ENCODE data around the gene TTF1. TPM values are rescaled to one million over a fixed set of nuclear protein-coding genes. Genes with fewer than 3 reads are reported as not detected.

TTF1 gene
- total RNA-seq, 1 donor from 2014 or later, result 12.3 TPM

DNA sequence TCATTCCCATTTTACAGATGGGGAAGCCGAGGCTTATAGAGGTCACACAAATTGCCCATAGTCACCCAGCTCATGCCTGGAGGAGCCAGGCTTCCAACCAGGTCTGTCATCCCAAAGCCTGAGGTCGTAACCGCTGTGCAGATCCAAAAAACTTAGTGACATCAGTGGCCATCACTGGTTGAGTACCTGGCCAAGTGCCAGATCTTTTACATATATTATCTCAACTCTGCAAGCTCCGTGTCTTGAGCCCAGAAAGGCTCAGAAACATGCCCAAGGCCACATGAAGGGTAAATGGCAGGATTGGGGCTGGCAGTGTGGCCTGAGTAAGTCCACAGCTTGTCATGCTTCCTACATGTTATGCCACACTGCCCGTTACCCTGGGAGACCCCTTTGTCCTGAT is 16.9 kb upstream of the TTF1 start:
- no peak overlapping the region for H3K4me3 ChIP-seq
- DNase-seq (no peak), ATAC-seq (no peak)
- no peaks in the 10 kb centered on the region for H3K36me3 ChIP-seq
- no peak overlapping the region for H3K27ac ChIP-seq
- no peaks in the 10 kb centered on the region for H3K9me3 ChIP-seq
- TF ChIP-seq CTCF (IDR thresholded peaks at IDR 0.05), result no peak
- no peaks in the 10 kb centered on the region for H3K4me1 ChIP-seq
- H3K27me3 ChIP-seq (ENCODE audit: low read depth), result peaks cover 56% of the 10 kb centered on the region
- intact Hi-C loops (cut with DNase I), result no loop called here

GRCh38 chr9:132422574-132422973 is 15.9 kb upstream of the TTF1 start:
- H3K9me3 ChIP-seq, result no peaks in the 10 kb centered on the region
- H3K27me3 ChIP-seq (ENCODE audit: low read depth), result peaks cover 60% of the 10 kb centered on the region
- intact Hi-C loops (cut with DNase I), result no loop called here
- H3K4me1 ChIP-seq, result no peaks in the 10 kb centered on the region
- TF ChIP-seq CTCF (IDR thresholded peaks at IDR 0.05), result no peak
- ATAC-seq, result no peak
- no peak overlapping the region for H3K27ac ChIP-seq
- DNase-seq, result no peak
- H3K36me3 ChIP-seq, result no peaks in the 10 kb centered on the region
- no peak overlapping the region for H3K4me3 ChIP-seq

DNA sequence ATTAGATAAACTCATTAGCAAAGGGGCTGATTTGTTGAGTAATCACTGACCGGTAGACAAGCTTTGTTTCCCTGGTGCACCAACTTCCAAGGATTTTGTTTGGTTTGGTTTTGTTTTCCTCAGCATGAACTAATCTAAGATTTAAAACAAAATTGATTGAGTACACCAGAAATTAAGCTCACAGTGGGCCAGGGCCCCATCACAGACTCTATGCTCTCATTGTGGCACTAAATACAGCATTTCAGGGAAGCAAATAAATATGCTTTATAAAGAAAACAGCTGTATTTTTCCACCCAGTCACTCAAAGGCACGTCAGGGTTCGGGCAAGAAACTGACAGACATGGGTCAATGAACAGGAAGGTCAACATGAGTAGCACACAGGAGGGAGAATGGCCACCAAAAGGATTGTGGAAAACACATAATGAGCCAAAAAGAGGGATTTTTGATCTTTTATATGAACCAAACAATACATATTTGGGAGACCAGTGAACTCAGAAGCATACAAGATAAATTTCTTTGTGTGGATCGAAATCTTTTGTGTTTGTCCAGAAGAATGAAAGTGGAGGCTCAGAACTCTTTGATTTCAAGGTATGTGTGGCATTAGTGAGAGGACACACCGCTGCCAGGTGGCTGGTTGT is 12.2 kb upstream of the TTF1 start:
- Histone ChIP-seq H3K27ac (no peak overlapping the region), H3K4me1 (no peaks in the 10 kb centered on the region), H3K27me3 (ENCODE audit: low read depth) (peaks cover 67% of the 10 kb centered on the region), H3K4me3 (no peak overlapping the region), H3K9me3 (no peaks in the 10 kb centered on the region), H3K36me3 (no peaks in the 10 kb centered on the region)
- no peak for ATAC-seq
- TF ChIP-seq CTCF (IDR thresholded peaks at IDR 0.05), result no peak
- no peak for DNase-seq
- intact Hi-C loops (cut with DNase I), result no loop called here

- intact Hi-C loops (cut with DNase I), result no loop called here
- peaks cover 86% of the 10 kb centered on the region for H3K27me3 ChIP-seq (ENCODE audit: low read depth)
- H3K27ac ChIP-seq, result no peak overlapping the region
- ATAC-seq, result no peak
- peaks cover 14% of the 10 kb centered on the region for H3K4me1 ChIP-seq
- no peaks in the 10 kb centered on the region for H3K36me3 ChIP-seq
- H3K4me3 ChIP-seq, result no peak overlapping the region
- no peak for TF ChIP-seq CTCF (IDR thresholded peaks at IDR 0.05)
- DNase-seq, result no peak
- H3K9me3 ChIP-seq, result no peaks in the 10 kb centered on the region
Measured at GRCh38 chr9:132415181-132415580, 8.5 kb upstream of the TTF1 start.

DNA sequence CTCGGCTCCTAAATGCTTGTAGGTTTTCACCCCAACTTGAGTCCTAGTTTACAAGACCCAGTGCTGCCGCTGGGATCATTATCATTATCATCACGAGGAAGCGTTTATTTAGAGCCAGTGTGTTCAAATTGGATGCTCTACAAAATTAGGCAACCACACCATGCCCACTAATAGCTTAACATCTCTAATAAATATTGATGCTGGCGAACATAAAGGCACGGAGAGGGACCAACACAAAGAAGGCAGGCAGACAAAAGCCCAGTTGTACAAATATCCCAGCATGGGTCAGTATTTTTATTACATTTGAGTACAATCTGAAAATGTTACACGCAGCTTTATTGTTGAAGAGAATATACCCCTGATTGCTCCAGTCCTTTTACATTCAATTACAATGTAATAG is 8.1 kb upstream of the TTF1 start:
- ATAC-seq, result no peak

More for the DNA sequence above, 8.1 kb upstream of the TTF1 start:
- H3K36me3 ChIP-seq, result no peaks in the 10 kb centered on the region
- TF ChIP-seq CTCF (IDR thresholded peaks at IDR 0.05), result no peak
- H3K9me3 ChIP-seq, result no peaks in the 10 kb centered on the region
- H3K27ac ChIP-seq, result no peak overlapping the region
- intact Hi-C loops (cut with DNase I), result no loop called here
- peaks cover 18% of the 10 kb centered on the region for H3K4me1 ChIP-seq
- H3K27me3 ChIP-seq (ENCODE audit: low read depth), result peaks cover 90% of the 10 kb centered on the region
- H3K4me3 ChIP-seq, result no peak overlapping the region
- no peak for DNase-seq
